BJ (cell line): ENCODE data around the gene KCNQ5. TPM values are rescaled to one million over a fixed set of nuclear protein-coding genes. Genes with fewer than 3 reads are reported as not detected.

Source experiments
- CTCF ChIA-PET: fragments of 350-600 bp; formaldehyde crosslinking; extraction: SDS; loops from one replicate; lab custom pipeline; 2021; ENCODE audit warnings: antibody characterized with exemption, inconsistent platforms; lab: Yijun Ruan, JAX
- POLR2A ChIA-PET: fragments of 300-600 bp; sonication (Branson Sonifier 250); formaldehyde crosslinking; extraction: SDS; loops from one replicate; lab custom pipeline; 2021; ENCODE audit warnings: antibody characterized with exemption; lab: Charles Lee
- DNase-seq: peaks from one replicate; pipeline ENCODE4 v3.0.0-alpha.2; 2011; ENCODE audit warnings: low read depth
- H3K27me3 ChIP-seq: 2 replicates; pipeline ENCODE4 v1.6.0; 2011; ENCODE audit warnings: low read length; ENCODE audit not compliant: control insufficient read depth, insufficient read depth
- H3K36me3 ChIP-seq: 2 replicates; pipeline ENCODE4 v1.5.1; 2011; ENCODE audit warnings: low read length; ENCODE audit not compliant: control insufficient read depth, insufficient read depth
- H3K4me3 ChIP-seq: 2 replicates; pipeline ENCODE4 v1.5.1; 2011; ENCODE audit warnings: low read depth, mild to moderate bottlenecking, control low read depth, low read length
- polyA plus RNA-seq: library from polyadenylated mRNA; depleted of rRNA; stranded (reverse); fragments of >200 nt; gene quantifications from 2 replicates; pipeline ENCODE4 v1.2.3, GENCODE V29; 2011
- TF ChIP-seq, protein P1 (sequence below): IDR thresholded peaks from 2 replicates; pipeline ENCODE4 v1.5.1; 2011; ENCODE audit warnings: low read depth, mild to moderate bottlenecking, control low read depth, inconsistent platforms, low read length, moderate library complexity; ENCODE audit not compliant: insufficient read depth

KCNQ5 gene
- polyA plus RNA-seq, 1 experiment, result 1.4 TPM

DNA sequence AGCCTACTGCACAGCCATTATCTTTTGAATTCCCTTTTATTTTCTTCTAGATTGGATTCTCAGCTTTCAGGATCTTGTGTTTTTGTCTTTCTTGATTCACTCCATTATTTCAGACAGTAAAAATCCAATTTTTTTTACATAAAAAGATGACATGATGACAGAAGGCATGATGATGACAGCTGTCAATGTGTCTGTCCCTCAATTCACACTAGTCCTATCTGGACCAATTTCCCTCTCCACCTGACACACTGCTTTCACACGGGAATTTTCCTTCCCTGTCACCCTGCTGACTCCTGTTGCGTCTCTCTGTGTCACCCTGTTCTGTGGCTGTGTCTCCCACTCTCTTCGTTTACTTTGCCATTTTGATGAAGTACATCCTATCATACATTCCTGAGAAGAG is 529.9 kb downstream of the KCNQ5 start:
- ChIA-PET CTCF (no interaction called here), POLR2A (no interaction called here)
- Histone ChIP-seq H3K4me3 (no peak overlapping the region), H3K36me3 (no peaks in the 10 kb centered on the region), H3K27me3 (no peaks in the 10 kb centered on the region)
- no peak for DNase-seq
- TF ChIP-seq, protein P1, sequence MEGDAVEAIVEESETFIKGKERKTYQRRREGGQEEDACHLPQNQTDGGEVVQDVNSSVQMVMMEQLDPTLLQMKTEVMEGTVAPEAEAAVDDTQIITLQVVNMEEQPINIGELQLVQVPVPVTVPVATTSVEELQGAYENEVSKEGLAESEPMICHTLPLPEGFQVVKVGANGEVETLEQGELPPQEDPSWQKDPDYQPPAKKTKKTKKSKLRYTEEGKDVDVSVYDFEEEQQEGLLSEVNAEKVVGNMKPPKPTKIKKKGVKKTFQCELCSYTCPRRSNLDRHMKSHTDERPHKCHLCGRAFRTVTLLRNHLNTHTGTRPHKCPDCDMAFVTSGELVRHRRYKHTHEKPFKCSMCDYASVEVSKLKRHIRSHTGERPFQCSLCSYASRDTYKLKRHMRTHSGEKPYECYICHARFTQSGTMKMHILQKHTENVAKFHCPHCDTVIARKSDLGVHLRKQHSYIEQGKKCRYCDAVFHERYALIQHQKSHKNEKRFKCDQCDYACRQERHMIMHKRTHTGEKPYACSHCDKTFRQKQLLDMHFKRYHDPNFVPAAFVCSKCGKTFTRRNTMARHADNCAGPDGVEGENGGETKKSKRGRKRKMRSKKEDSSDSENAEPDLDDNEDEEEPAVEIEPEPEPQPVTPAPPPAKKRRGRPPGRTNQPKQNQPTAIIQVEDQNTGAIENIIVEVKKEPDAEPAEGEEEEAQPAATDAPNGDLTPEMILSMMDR, result no peak

DNA sequence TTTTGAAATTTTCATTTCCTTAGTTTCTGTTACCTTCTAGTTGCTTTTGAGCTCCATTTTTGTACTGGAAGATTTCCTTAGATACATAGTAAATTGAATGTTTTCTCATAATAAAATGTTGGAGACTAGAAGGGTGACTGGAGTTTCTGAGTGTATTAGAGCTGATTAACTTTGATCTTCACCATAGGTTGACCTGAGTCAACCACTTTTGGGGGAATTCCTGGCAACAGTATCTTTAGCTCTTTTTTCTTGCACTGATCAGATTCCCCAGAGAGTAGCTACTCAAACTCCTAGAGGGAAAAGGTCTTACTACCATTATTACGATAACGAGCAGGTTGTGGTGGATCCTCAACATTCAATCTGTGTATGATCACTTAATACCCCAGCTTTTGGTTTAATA is 530.7 kb downstream of the KCNQ5 start:
- H3K4me3 ChIP-seq, result no peak overlapping the region

DNA sequence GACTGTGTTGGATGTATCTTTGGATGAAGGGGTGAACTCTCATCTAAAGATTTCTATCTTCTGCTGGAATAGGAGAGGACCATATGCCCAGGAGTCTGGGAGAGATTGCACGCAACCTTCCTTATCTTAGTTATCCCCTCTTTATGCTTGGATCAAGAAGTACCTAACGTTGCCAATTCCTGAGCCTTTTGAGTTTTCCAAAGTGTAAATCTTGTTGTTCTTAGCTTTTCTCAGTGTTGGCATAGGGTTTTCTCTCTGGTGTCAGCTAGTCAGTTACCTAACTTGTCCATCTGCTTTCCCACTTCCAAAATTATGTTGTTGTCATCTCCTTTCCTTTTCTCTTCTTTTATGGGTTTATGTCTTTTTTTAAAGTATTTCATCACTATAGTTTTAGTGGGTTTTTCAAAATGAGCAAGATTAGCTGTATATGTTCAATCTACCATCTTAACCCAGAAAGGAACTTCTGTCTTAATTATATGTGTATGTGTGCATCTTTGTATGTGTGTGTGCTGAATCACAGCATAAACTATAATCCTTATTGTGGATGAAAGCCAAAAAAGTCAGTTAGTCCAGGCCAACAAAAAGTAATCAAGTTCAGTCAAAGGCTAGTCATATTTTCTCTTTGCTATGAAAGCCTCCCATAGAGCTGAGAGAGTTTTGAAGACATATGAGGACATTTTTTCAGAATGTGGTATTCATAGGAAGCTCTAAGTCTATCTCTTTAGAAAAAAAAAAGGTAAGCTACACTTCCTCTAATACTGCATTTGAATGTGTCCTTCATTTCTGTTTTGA is 531.3 kb downstream of the KCNQ5 start:
- TF ChIP-seq, protein P1, result no peak
- CTCF ChIA-PET, result interaction anchor here (1.0 to 1.3 kb wide), 4 partner anchors 11 to 27 kb away, joined by 3 to 4 read pairs (median 4); no protein-coding TSS in a partner anchor
- Histone ChIP-seq H3K27me3 (no peaks in the 10 kb centered on the region), H3K4me3 (no peak overlapping the region), H3K36me3 (no peaks in the 10 kb centered on the region)
- POLR2A ChIA-PET, result no interaction called here
- DNase-seq, result no peak

More for the DNA sequence above, 530.7 kb downstream of the KCNQ5 start:
- DNase-seq, result no peak
- ChIA-PET CTCF (interaction anchor here (1.0 to 1.3 kb wide), 2 partner anchors 17 to 20 kb away, joined by 3 read pairs; no protein-coding TSS in a partner anchor), POLR2A (interaction anchor here (0.6 kb wide), 1 partner anchor 1015 kb away, joined by 13 read pairs; no protein-coding TSS in a partner anchor)
- H3K36me3 ChIP-seq, result no peaks in the 10 kb centered on the region
- no peaks in the 10 kb centered on the region for H3K27me3 ChIP-seq
- TF ChIP-seq, protein P1, result no peak

DNA sequence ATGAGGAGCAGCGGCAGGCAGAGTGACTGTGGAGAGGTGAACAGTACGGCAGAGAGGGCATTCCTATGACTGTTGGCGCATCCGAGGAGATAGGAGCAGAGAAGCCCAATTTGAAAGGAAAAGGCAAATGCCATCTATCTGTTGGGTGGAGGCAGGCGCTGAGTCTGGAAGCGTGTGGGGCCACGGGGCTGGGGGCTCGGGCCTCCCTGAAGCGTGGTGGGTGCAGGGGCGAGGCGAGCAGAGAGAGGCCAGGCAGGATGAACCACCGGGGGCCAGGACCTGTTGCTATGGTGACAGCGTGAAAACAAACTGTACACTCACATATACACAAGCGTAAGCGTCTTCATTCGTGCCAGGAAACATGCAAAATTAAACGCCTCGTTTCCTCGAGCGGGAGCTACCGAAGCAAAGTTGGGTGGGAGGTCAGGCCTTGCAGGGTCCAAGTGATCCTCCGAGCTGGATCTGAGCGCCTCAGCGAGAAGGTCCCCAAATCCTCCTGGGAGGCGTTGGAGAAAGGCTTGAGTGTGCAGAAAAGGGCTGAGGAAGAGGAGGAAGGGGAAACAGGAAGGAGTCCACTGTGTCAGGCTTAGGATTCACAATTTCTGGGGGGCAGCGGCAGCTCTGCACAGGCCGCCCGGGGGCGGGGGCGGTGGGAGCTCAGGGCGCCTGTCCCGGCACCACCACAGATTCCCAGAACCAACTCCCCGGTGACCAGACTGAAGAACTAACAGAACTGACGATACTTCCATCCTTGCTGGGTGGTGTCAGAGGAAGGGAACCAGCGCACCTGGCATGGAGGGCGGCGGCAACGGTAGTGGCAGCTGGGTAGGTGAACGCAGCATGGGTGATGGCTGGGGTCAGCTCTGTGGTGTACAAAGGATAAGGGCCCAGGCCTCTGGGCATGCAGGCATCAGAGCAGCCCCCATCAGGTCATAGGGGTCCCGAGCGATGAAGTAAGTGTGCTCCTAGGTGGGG is 535.2 kb downstream of the KCNQ5 start:
- Histone ChIP-seq H3K27me3 (no peaks in the 10 kb centered on the region), H3K36me3 (no peaks in the 10 kb centered on the region), H3K4me3 (no peak overlapping the region)
- CTCF ChIA-PET, result no interaction called here
- no peak for DNase-seq
- POLR2A ChIA-PET, result no interaction called here
- TF ChIP-seq, protein P1, result no peak

DNA sequence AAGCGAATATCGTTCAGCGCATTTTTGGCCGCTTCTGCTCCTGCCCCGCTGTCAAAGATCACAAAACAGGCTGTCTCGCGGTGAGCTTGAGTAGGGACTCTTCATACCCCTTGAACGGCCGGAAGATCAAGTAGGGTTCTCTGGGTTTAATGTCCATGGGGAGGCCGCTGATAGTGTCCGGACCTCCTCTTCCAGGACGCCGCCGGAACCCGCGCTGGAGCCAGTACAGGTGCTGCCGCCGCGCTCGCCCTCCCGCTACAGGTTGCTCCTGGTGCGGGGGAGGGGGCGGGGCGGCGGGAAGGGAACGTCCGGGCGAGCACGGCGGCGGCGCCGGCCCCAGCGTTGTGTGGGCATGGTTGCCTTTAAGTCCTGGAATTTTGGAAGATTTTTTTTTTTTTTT is 536.0 kb downstream of the KCNQ5 start:
- Histone ChIP-seq H3K36me3 (no peaks in the 10 kb centered on the region), H3K4me3 (no peak overlapping the region), H3K27me3 (no peaks in the 10 kb centered on the region)
- CTCF ChIA-PET, result no interaction called here
- POLR2A ChIA-PET, result no interaction called here
- DNase-seq, result no peak
- TF ChIP-seq, protein P1, result no peak
